Measurements from ENCODE around the gene EIF4H. TPM values are rescaled to one million over a fixed set of nuclear protein-coding genes. Genes with fewer than 3 reads are reported as not detected.
"Not testable (repeated sequence)": the region's sequence is repeated elsewhere in the genome, so short reads cannot be mapped to it uniquely, and the experiment has no call there.

Gene EIF4H
- total RNA-seq, 1 donor from 2014 or later, result 295 TPM

- Mint-ChIP-seq H3K9me3 (no peaks in the 10 kb centered on the region), H3K27me3 (ENCODE audit: low read depth) (no peaks in the 10 kb centered on the region), H3K36me3 (ENCODE audit: low read depth) (peaks cover 8% of the 10 kb centered on the region), H3K27ac (ENCODE audit: unreplicated experiment) (no peak overlapping the region), H3K4me1 (no peaks in the 10 kb centered on the region), H3K4me3 (no peak overlapping the region)
- no peak for DNase-seq (ENCODE audit: low read depth, low spot score)
- no peak for TF ChIP-seq CTCF (conservative IDR thresholded peaks at IDR 0.05)
Measured at GRCh38 chr7:74193913-74194312, 19.8 kb downstream of the EIF4H start.

GRCh38 chr7:74194686-74195085, 20.5 kb downstream of the EIF4H start:
- no peak for TF ChIP-seq CTCF (conservative IDR thresholded peaks at IDR 0.05)
- Mint-ChIP-seq H3K36me3 (ENCODE audit: low read depth) (peaks cover 8% of the 10 kb centered on the region), H3K4me1 (no peaks in the 10 kb centered on the region), H3K4me3 (no peak overlapping the region), H3K27ac (ENCODE audit: unreplicated experiment) (no peak overlapping the region), H3K27me3 (ENCODE audit: low read depth) (no peaks in the 10 kb centered on the region), H3K9me3 (no peaks in the 10 kb centered on the region)
- DNase-seq (ENCODE audit: low read depth, low spot score), result no peak

GRCh38 chr7:74195139-74195860, 21.1 kb downstream of the EIF4H start:
- H3K4me3 Mint-ChIP-seq; DNase-seq (ENCODE audit: low read depth, low spot score); H3K4me1 Mint-ChIP-seq; H3K27me3 Mint-ChIP-seq (ENCODE audit: low read depth); H3K36me3 Mint-ChIP-seq (ENCODE audit: low read depth); H3K9me3 Mint-ChIP-seq; H3K27ac Mint-ChIP-seq (ENCODE audit: unreplicated experiment): not testable (repeated sequence)

- not testable (repeated sequence) for H3K27ac Mint-ChIP-seq (ENCODE audit: unreplicated experiment); H3K4me1 Mint-ChIP-seq; H3K36me3 Mint-ChIP-seq (ENCODE audit: low read depth); DNase-seq (ENCODE audit: low read depth, low spot score); H3K27me3 Mint-ChIP-seq (ENCODE audit: low read depth); H3K4me3 Mint-ChIP-seq; H3K9me3 Mint-ChIP-seq
Measured at GRCh38 chr7:74195968-74196654, 22.0 kb downstream of the EIF4H start.

- no peak for TF ChIP-seq CTCF (conservative IDR thresholded peaks at IDR 0.05)
- peaks cover 2% of the 10 kb centered on the region for H3K36me3 Mint-ChIP-seq (ENCODE audit: low read depth)
- DNase-seq (ENCODE audit: low read depth, low spot score), result no peak
- H3K27ac Mint-ChIP-seq (ENCODE audit: unreplicated experiment), result no peak overlapping the region
- H3K27me3 Mint-ChIP-seq (ENCODE audit: low read depth), result no peaks in the 10 kb centered on the region
- H3K4me1 Mint-ChIP-seq, result no peaks in the 10 kb centered on the region
- H3K4me3 Mint-ChIP-seq, result no peak overlapping the region
- no peaks in the 10 kb centered on the region for H3K9me3 Mint-ChIP-seq
Measured at GRCh38 chr7:74197449-74198124, 23.4 kb downstream of the EIF4H start.

GRCh38 chr7:74199551-74200355, 25.6 kb downstream of the EIF4H start:
- no peaks in the 10 kb centered on the region for H3K27me3 Mint-ChIP-seq (ENCODE audit: low read depth)
- no peak for DNase-seq (ENCODE audit: low read depth, low spot score)
- H3K36me3 Mint-ChIP-seq (ENCODE audit: low read depth), result peaks cover 2% of the 10 kb centered on the region
- H3K9me3 Mint-ChIP-seq, result no peaks in the 10 kb centered on the region
- no peak for TF ChIP-seq CTCF (conservative IDR thresholded peaks at IDR 0.05)
- H3K4me1 Mint-ChIP-seq, result no peaks in the 10 kb centered on the region
- H3K27ac Mint-ChIP-seq (ENCODE audit: unreplicated experiment), result peak overlapping the region; percentile 24
- peak overlapping the region; percentile 21 for H3K4me3 Mint-ChIP-seq
